ENCODE results near the gene MTX1. TPM values are rescaled to one million over a fixed set of nuclear protein-coding genes. Genes with fewer than 3 reads are reported as not detected.
"Not testable (repeated sequence)": the region's sequence is repeated elsewhere in the genome, so short reads cannot be mapped to it uniquely, and the experiment has no call there.

Gene MTX1
- total RNA-seq, 1 experiment from 2014 or later = 58.9 TPM

DNA sequence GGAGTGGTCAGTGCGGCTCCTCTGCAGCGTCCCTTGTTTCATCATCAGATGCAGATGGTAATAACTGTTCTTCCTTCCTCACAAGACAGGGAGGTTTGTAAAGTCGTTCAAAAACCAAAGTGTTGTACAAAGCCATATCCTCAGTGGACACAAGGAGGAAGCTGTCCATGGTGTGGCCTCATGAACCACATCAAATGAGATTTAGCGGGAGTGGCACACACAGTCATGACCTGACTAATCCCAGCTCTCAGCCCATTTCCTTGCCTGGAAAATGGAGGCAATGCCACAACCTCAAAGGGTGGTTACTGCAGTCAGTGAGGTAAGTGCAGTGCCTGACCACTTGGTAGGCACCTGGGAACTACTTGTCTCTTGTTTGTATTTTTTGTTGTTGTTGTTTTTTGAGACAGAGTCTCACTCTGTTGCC is 33.4 kb downstream of the MTX1 start:
- no peak for TF ChIP-seq CTCF (IDR thresholded peaks at IDR 0.05; ENCODE audit: unreplicated experiment)
- no peak for DNase-seq
- BruUV-seq (replicated peaks) = no TSS peak
- CTCF ChIA-PET = interaction anchor here (2.4 kb wide), 1 partner anchor 9 kb away, joined by 10 read pairs; no protein-coding TSS in a partner anchor
- Mint-ChIP-seq H3K27me3 (ENCODE audit: unreplicated experiment) (no peaks in the 10 kb centered on the region), H3K36me3 (ENCODE audit: insufficient read depth, unreplicated experiment) (peaks cover 39% of the 10 kb centered on the region), H3K9me3 (ENCODE audit: low read depth, unreplicated experiment) (no peaks in the 10 kb centered on the region), H3K4me3 (ENCODE audit: low read depth, unreplicated experiment) (no peak overlapping the region), H3K27ac (ENCODE audit: unreplicated experiment) (peak overlapping the region; percentile 66), H3K4me1 (ENCODE audit: low read depth, unreplicated experiment) (peaks cover 20% of the 10 kb centered on the region)
- intact Hi-C loops (cut with micrococcal nuclease; ENCODE audit: unreplicated experiment) = no loop called here

DNA sequence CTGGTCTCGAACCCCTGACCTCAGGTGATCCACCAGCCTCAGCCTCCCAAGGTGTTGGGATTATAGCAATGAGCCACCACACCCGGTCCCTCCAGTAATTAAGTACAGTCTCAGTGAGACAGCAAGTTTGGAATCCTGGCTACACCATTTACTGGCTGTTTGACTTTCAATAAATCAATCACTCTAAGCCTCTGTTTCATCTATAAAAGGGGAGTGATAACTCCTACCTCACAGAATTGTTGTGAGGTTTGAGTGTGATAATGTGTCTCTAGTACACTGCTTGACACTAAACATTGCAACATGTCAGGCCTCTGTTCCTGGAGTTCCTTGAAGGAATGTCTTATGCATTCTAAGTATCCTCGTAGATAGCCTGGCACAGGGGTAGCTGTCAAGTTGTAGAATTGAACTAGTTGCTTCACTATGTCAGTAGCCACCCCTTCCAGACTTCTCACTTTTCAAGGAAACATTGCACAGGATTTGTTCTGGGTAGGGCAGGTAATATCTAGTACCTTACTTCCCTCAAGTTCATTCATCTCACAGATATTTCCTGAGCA is 34.4 kb downstream of the MTX1 start:
- CTCF ChIA-PET = interaction anchor here (1.5 kb wide), 1 partner anchor 36 kb away, joined by 4 read pairs; no protein-coding TSS in a partner anchor
- no peak for TF ChIP-seq CTCF (IDR thresholded peaks at IDR 0.05; ENCODE audit: unreplicated experiment)
- H3K9me3 Mint-ChIP-seq (ENCODE audit: low read depth, unreplicated experiment) = no peaks in the 10 kb centered on the region
- H3K36me3 Mint-ChIP-seq (ENCODE audit: insufficient read depth, unreplicated experiment) = peaks cover 39% of the 10 kb centered on the region
- intact Hi-C loops (cut with micrococcal nuclease; ENCODE audit: unreplicated experiment) = no loop called here
- peak overlapping the region; percentile 69 for H3K4me3 Mint-ChIP-seq (ENCODE audit: low read depth, unreplicated experiment)
- H3K4me1 Mint-ChIP-seq (ENCODE audit: low read depth, unreplicated experiment) = peaks cover 20% of the 10 kb centered on the region
- H3K27me3 Mint-ChIP-seq (ENCODE audit: unreplicated experiment) = no peaks in the 10 kb centered on the region
- no peak for DNase-seq
- no peak overlapping the region for H3K27ac Mint-ChIP-seq (ENCODE audit: unreplicated experiment)
- BruUV-seq (replicated peaks) = no TSS peak

- DNase-seq = peak; percentile 96
- Mint-ChIP-seq H3K4me1 (ENCODE audit: low read depth, unreplicated experiment) (peaks cover 20% of the 10 kb centered on the region), H3K4me3 (ENCODE audit: low read depth, unreplicated experiment) (peak overlapping the region; percentile 69), H3K27ac (ENCODE audit: unreplicated experiment) (peak overlapping the region; percentile 89), H3K27me3 (ENCODE audit: unreplicated experiment) (no peaks in the 10 kb centered on the region), H3K36me3 (ENCODE audit: insufficient read depth, unreplicated experiment) (peaks cover 28% of the 10 kb centered on the region), H3K9me3 (ENCODE audit: low read depth, unreplicated experiment) (no peaks in the 10 kb centered on the region)
- no TSS peak for BruUV-seq (replicated peaks)
- TF ChIP-seq CTCF (IDR thresholded peaks at IDR 0.05; ENCODE audit: unreplicated experiment) = no peak
- CTCF ChIA-PET = interaction anchor here (1.0 to 1.5 kb wide), 3 partner anchors 20 to 71 kb away, joined by 4 to 5 read pairs (median 4); partner anchors contain the start of gene KRTCAP2
- intact Hi-C loops (cut with micrococcal nuclease; ENCODE audit: unreplicated experiment) = no loop called here
Measured at GRCh38 chr1:155244368-155245162, 36.1 kb downstream of the MTX1 start.

DNA sequence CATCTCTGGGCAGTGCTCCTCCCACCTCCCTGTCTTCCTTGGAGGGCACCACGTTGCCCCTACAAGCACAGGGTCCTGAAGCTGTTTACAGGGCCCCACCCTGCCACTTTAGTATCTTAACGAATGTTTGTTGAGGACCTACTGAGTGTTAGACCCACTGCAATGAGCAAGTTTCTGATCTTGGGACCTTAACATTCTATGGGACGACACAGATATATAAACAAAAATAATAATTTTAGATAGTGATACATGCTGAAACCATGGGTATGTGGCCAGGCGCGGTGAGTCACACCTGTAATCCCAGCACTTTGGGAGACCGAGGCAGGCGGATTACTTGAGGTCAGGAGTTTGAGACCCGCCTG is 36.6 kb downstream of the MTX1 start:
- no peaks in the 10 kb centered on the region for H3K27me3 Mint-ChIP-seq (ENCODE audit: unreplicated experiment)
- no TSS peak for BruUV-seq (replicated peaks)
- H3K27ac Mint-ChIP-seq (ENCODE audit: unreplicated experiment) = no peak overlapping the region
- H3K4me3 Mint-ChIP-seq (ENCODE audit: low read depth, unreplicated experiment) = peak overlapping the region; percentile 69
- TF ChIP-seq CTCF (IDR thresholded peaks at IDR 0.05; ENCODE audit: unreplicated experiment) = no peak
- no peak for DNase-seq
- intact Hi-C loops (cut with micrococcal nuclease; ENCODE audit: unreplicated experiment) = no loop called here
- peaks cover 25% of the 10 kb centered on the region for H3K36me3 Mint-ChIP-seq (ENCODE audit: insufficient read depth, unreplicated experiment)
- peaks cover 20% of the 10 kb centered on the region for H3K4me1 Mint-ChIP-seq (ENCODE audit: low read depth, unreplicated experiment)
- CTCF ChIA-PET = interaction anchor here (1.3 kb wide), 1 partner anchor 72 kb away, joined by 4 read pairs; the partner anchor contains the start of gene KRTCAP2
- H3K9me3 Mint-ChIP-seq (ENCODE audit: low read depth, unreplicated experiment) = no peaks in the 10 kb centered on the region

GRCh38 chr1:155246796-155247195 is 38.3 kb downstream of the MTX1 start:
- H3K9me3 Mint-ChIP-seq (ENCODE audit: low read depth, unreplicated experiment); intact Hi-C loops (cut with micrococcal nuclease; ENCODE audit: unreplicated experiment): not testable (repeated sequence)
- peaks cover 16% of the 10 kb centered on the region for H3K36me3 Mint-ChIP-seq (ENCODE audit: insufficient read depth, unreplicated experiment)

More at GRCh38 chr1:155246796-155247195, 38.3 kb downstream of the MTX1 start:
- not testable (repeated sequence) for H3K4me1 Mint-ChIP-seq (ENCODE audit: low read depth, unreplicated experiment); H3K4me3 Mint-ChIP-seq (ENCODE audit: low read depth, unreplicated experiment); DNase-seq; H3K27me3 Mint-ChIP-seq (ENCODE audit: unreplicated experiment); BruUV-seq (replicated peaks); H3K27ac Mint-ChIP-seq (ENCODE audit: unreplicated experiment)
- CTCF ChIA-PET = interaction anchor here (0.6 kb wide), 1 partner anchor 412 kb away, joined by 3 read pairs; no protein-coding TSS in a partner anchor

Measured in Calu3 (cell line).